Measurements from ENCODE around the gene NDOR1.

The NDOR1 gene

GRCh38 chr9:137263506-137263905 lies 58.0 kb downstream of the NDOR1 start:
- TF ChIP-seq, protein P1, sequence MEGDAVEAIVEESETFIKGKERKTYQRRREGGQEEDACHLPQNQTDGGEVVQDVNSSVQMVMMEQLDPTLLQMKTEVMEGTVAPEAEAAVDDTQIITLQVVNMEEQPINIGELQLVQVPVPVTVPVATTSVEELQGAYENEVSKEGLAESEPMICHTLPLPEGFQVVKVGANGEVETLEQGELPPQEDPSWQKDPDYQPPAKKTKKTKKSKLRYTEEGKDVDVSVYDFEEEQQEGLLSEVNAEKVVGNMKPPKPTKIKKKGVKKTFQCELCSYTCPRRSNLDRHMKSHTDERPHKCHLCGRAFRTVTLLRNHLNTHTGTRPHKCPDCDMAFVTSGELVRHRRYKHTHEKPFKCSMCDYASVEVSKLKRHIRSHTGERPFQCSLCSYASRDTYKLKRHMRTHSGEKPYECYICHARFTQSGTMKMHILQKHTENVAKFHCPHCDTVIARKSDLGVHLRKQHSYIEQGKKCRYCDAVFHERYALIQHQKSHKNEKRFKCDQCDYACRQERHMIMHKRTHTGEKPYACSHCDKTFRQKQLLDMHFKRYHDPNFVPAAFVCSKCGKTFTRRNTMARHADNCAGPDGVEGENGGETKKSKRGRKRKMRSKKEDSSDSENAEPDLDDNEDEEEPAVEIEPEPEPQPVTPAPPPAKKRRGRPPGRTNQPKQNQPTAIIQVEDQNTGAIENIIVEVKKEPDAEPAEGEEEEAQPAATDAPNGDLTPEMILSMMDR (IDR thresholded peaks at IDR 0.05; ENCODE audit: control insufficient read depth, insufficient read depth, low read depth, low read length, missing control alignments): no peak
- no peak for DNase-seq (ENCODE audit: low read depth)
- H3K4me3 ChIP-seq (ENCODE audit: control insufficient read depth, low read depth, low read length): no peak overlapping the region

DNA sequence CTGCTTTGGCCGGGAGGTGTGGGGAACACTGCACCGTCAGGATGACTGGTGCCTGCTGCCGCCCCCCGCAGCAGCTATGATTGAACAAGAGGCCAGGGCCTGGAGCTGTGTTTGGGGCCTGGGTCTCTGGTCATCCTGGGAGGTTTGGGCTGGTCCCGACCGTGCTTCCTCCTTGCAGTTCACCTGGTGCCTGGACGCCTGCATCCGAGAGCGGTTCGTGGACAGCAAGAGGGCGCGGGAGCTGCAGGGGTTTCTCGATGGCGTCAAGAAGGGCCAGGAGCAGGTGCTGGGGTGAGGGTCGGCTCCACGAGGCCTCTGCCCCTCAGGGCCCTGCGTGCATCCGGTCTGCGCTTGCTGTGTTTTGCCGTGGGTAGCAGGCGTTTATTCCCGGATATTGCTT lies 58.6 kb downstream of the NDOR1 start:
- H3K4me3 ChIP-seq (ENCODE audit: control insufficient read depth, low read depth, low read length): no peak overlapping the region
- DNase-seq (ENCODE audit: low read depth): no peak
- TF ChIP-seq, protein P1 (IDR thresholded peaks at IDR 0.05; ENCODE audit: control insufficient read depth, insufficient read depth, low read depth, low read length, missing control alignments): no peak

DNA sequence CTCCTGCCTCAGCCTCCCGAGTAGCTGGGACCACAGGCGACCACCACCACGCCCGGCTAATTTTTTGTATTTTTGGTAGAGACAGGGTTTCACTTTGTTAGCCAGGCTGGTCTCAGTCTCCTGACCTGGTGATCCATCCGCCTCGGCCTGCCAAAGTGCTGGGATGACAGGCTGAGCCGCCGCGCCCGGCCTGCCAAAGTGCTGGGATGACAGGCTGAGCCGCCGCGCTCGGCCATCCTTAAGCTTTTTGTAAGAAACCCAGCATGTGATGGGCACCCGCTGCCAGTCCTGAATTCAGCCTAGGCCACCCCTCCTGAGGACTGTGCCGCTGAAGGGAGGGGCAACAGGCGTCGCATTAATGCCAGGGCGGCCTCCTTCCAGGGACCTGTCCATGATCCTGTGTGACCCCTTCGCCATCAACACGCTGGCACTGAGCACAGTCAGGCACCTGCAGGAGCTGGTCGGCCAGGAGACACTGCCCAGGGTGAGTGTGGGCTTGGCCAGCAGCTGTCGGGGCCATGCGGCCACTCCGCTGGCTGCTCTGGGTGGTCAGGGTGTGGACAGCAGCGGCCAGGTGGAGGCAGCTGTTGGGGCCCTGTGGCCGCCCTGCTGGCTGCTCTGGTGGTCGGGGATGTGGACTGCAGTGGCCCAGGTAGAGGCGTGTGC lies 60.1 kb downstream of the NDOR1 start:
- TF ChIP-seq, protein P1 (IDR thresholded peaks at IDR 0.05; ENCODE audit: control insufficient read depth, insufficient read depth, low read depth, low read length, missing control alignments): no peak

GRCh38 chr9:137266162-137266527 lies 60.6 kb downstream of the NDOR1 start:
- H3K4me3 ChIP-seq (ENCODE audit: control insufficient read depth, low read depth, low read length): no peak overlapping the region
- TF ChIP-seq, protein P1 (IDR thresholded peaks at IDR 0.05; ENCODE audit: control insufficient read depth, insufficient read depth, low read depth, low read length, missing control alignments): no peak
- no peak for DNase-seq (ENCODE audit: low read depth)

More for the DNA sequence above, 60.1 kb downstream of the NDOR1 start:
- no peak for DNase-seq (ENCODE audit: low read depth)
- H3K4me3 ChIP-seq (ENCODE audit: control insufficient read depth, low read depth, low read length): no peak overlapping the region

Measured in AG09309 (cell line).